Lung (tissue), 11 donors: ENCODE measurements around the gene GOLGA8T. TPM values are rescaled to one million over a fixed set of nuclear protein-coding genes. Genes with fewer than 3 reads are reported as not detected.
"Not testable (repeated sequence)": the region's sequence is repeated elsewhere in the genome, so short reads cannot be mapped to it uniquely, and the experiment has no call there.

ENCODE experiments used
- ATAC-seq: fragments of 200-7000 bp; cut with Tn5 transposase; one replicate; pipeline ENCODE4 v1.9.1; 2020; ENCODE audit warnings: moderate number of reproducible peaks; ENCODE audit not compliant: insufficient read depth, low FRiP score
- DNase-seq, 3 donors: peaks; one replicate each; pipeline ENCODE4 v3.0.0-alpha.2; 2013 to 2017
- H3K27ac ChIP-seq, 2 donors: one replicate each; pipeline ENCODE4 v1.5.1; 2013; ENCODE audit warnings: mild to moderate bottlenecking in 2 of 2, moderate library complexity in 2 of 2, control low read depth in 1 of 2, inconsistent platforms in 1 of 2, low read depth in 1 of 2, low read length in 1 of 2
- H3K27me3 ChIP-seq, 3 donors: one replicate each; pipeline ENCODE4 v1.5.1; 2013; ENCODE audit warnings: low read length in 2 of 3; ENCODE audit not compliant: control insufficient read depth in 3 of 3, insufficient read depth in 3 of 3
- H3K36me3 ChIP-seq, 4 donors: one replicate each; pipeline ENCODE4 v1.5.1; 2013; ENCODE audit warnings: low read length in 4 of 4, mild to moderate bottlenecking in 1 of 4, moderate library complexity in 1 of 4; ENCODE audit not compliant: control insufficient read depth in 4 of 4, insufficient read depth in 4 of 4
- H3K4me1 ChIP-seq, 5 donors: one replicate each; pipeline ENCODE4 v1.5.1; 2013; ENCODE audit warnings: low read length in 5 of 5, mild to moderate bottlenecking in 2 of 5, moderate library complexity in 1 of 5; ENCODE audit not compliant: control insufficient read depth in 5 of 5, insufficient read depth in 5 of 5
- H3K4me3 ChIP-seq: one replicate; pipeline ENCODE4 v1.5.1; 2013; ENCODE audit warnings: mild to moderate bottlenecking, control low read depth, moderate library complexity
- H3K9ac ChIP-seq, 2 donors: one replicate each; pipeline ENCODE4 v1.5.1; 2013; ENCODE audit warnings: low read length in 2 of 2, control low read depth in 1 of 2; ENCODE audit not compliant: insufficient read depth in 1 of 2
- H3K9me3 ChIP-seq, 4 donors: one replicate each; pipeline ENCODE4 v1.5.1; 2013; ENCODE audit warnings: low read length in 3 of 4, mild to moderate bottlenecking in 1 of 4, moderate library complexity in 1 of 4; ENCODE audit not compliant: control insufficient read depth in 4 of 4, insufficient read depth in 3 of 4
- WGBS, 2 donors: extraction: QIAGEN DNeasy Blood & Tissue Kit; methylation state at CpG; one replicate each; pipeline ENCODE4 v1.1.7; 2013; 5-methylcytosine and 5-hydroxymethylcytosine counted together
- polyA plus RNA-seq, 2 donors: library from polyadenylated mRNA; stranded (reverse); fragments of 200-250 nt; gene quantifications; one replicate each; pipeline ENCODE4 v1.2.1, GENCODE V29; 2013
- small RNA-seq: library from RNA; depleted of rRNA; stranded (forward); fragments of <200 nt; gene quantifications from one replicate; pipeline ENCODE3, GENCODE V24; 2014; ENCODE audit warnings: low replicate concordance
- total RNA-seq, 2 donors: library from RNA; depleted of rRNA in 1 of 2; stranded (reverse); fragments of >200 nt in 1 of 2; gene quantifications; one replicate each; pipeline ENCODE4 v1.2.1, GENCODE V29; 2014 to 2021
- donor health status: Bipolar disorder and iron deficiency.
- donor health status: healthy.
- donor health status: DM: yes; HTN: yes; CAD: no.

The GOLGA8T gene
- total and polyA plus RNA-seq, 4 donors: 0.07 to 0.80 TPM; not detected in 2

- not testable (repeated sequence) for H3K9ac ChIP-seq, H3K36me3 ChIP-seq, H3K4me3 ChIP-seq, H3K4me1 ChIP-seq, DNase-seq, ATAC-seq, H3K27me3 ChIP-seq, H3K9me3 ChIP-seq, H3K27ac ChIP-seq
- WGBS, 2 donors: 8 to 13% methylated on average over 2 to 3 of the region's 9 CpGs
Measured at GRCh38 chr15:30192892-30193291, 58.0 kb downstream of the GOLGA8T start.

Small RNA genes within 50 kb of the gene (small RNA-seq; reads per million reads assigned to genes)
- gene AC120045.2 (not detected), gene RF00096 (not detected), gene RN7SL469P (not detected), gene RN7SL673P (not detected)

Other genes starting within 250 kb of the GOLGA8T start
- gene GOLGA8J, start 52.1 kb upstream of the GOLGA8T start, total RNA-seq: under 1 TPM in 1 of 2 donors, not detected in 1; 0.20 TPM
- not detected for gene GOLGA8J, start 52.1 kb upstream of the GOLGA8T start, polyA plus RNA-seq